ENCODE results near the gene TRIM61.
"Not testable (repeated sequence)": the region's sequence is repeated elsewhere in the genome, so short reads cannot be mapped to it uniquely, and the experiment has no call there.

Gene TRIM61

DNA sequence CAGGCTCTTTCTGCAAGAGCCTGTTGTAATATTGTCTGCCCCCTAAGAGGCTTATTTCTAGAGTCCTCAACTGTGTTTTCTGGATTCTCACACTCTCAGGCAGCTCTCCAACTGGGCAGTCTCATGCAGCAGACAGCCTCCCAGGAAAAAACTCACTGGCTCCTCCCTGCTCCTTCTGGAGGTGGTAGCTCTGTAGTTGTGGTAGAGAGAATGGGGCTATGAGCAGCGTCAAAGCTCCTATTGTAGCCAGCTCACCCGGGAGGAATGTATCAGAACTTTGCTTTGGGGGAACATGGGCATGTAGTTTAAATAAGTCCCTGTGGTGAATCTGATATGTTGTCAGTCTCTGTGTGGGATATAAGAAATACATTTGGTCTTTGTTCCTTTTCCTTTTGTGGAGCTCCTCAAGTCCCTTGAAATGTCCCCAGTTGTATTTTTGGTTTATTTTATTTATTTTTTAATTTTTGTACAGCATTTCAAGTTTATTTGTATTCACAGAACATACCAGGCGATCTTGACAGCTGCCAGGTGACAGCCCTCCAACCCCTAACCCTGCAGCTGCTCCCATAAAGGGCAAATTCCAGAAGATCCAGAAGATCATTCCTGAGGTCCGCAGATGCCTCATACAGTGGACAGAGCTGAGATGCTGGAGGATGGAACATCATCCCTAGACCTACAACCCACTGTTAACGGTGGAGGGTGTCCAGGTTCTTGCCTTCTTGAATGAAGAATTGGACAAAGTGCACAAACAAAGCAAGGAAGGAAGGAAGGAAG is 45.7 kb downstream of the TRIM61 start:
- Histone ChIP-seq H3K27me3 (ENCODE audit: control insufficient read depth, insufficient read depth, low read length) (no peaks in the 10 kb centered on the region), H3K9ac (ENCODE audit: low read length) (no peak overlapping the region), H3K4me3 (ENCODE audit: low read length) (no peak overlapping the region), H3K9me3 (ENCODE audit: control insufficient read depth, low read length) (no peaks in the 10 kb centered on the region), H3K36me3 (ENCODE audit: control insufficient read depth, insufficient read depth, low read length) (no peaks in the 10 kb centered on the region), H3K4me1 (ENCODE audit: control insufficient read depth, insufficient read depth, low read length) (no peaks in the 10 kb centered on the region)

DNA sequence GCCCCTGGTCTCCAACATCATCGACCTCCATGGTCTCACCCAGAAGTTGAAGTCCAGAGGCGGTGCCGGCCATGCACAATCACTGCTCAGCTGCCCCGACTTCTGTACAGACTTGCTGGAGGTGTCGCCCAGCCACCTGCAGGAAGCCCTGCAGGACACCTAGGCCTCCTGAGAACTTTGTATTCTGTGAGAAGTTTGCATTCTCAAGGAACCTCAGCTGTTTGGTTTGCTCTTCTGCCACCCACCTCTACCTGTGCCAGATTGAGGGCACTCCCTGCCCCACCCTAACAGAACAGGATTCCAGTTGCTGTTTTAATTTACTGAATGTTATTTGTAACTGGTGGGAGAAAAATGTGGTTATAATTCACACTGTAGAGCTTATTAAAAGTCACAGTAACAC is 46.8 kb downstream of the TRIM61 start:
- Histone ChIP-seq H3K27me3 (ENCODE audit: control insufficient read depth, insufficient read depth, low read length) (no peaks in the 10 kb centered on the region), H3K4me1 (ENCODE audit: control insufficient read depth, insufficient read depth, low read length) (no peaks in the 10 kb centered on the region), H3K9ac (ENCODE audit: low read length) (no peak overlapping the region), H3K36me3 (ENCODE audit: control insufficient read depth, insufficient read depth, low read length) (no peaks in the 10 kb centered on the region), H3K9me3 (ENCODE audit: control insufficient read depth, low read length) (no peaks in the 10 kb centered on the region), H3K4me3 (ENCODE audit: low read length) (no peak overlapping the region)

DNA sequence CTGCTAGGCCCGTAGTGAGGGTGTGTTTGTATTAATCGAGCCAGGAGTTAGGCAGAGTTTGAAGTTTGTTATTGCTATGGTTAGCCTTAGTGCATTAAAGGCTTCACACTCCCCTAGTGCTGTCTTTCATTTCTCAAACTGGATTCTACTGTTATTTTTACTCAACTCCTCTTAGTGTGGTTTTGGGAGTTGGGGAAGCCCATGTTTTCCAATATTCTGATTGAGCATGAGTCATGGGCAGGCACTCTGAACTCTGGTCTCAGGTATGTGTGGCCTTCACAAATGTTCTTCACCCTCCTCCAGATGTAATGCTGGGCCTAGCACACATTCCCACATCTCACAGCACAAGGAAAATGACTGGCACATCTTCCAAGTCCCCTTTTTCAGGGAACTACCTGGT is 50.4 kb downstream of the TRIM61 start:
- H3K4me1 ChIP-seq (ENCODE audit: control insufficient read depth, insufficient read depth, low read length); H3K36me3 ChIP-seq (ENCODE audit: control insufficient read depth, insufficient read depth, low read length); H3K4me3 ChIP-seq (ENCODE audit: low read length); H3K9me3 ChIP-seq (ENCODE audit: control insufficient read depth, low read length); H3K9ac ChIP-seq (ENCODE audit: low read length); H3K27me3 ChIP-seq (ENCODE audit: control insufficient read depth, insufficient read depth, low read length): not testable (repeated sequence)

DNA sequence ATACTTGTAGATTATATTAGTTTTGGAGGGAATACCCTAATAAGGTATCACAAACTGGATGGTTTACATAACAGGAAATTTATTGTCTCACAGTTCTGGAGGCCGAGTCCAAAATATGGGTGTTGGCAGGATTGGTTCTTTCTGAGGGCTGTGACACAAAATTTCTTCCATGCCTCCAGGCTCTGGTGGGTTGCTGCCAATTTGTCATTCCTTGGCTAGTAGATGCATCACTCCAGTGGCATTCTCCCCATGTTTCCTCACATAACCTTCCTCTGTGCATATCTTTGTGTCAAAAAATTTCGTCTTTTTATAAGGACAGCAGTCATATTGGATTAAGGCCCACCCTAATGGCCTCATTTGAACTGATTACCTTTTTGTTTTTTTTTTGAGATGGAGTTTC is 51.2 kb downstream of the TRIM61 start:
- H3K27me3 ChIP-seq (ENCODE audit: control insufficient read depth, insufficient read depth, low read length), result no peaks in the 10 kb centered on the region
- no peaks in the 10 kb centered on the region for H3K9me3 ChIP-seq (ENCODE audit: control insufficient read depth, low read length)
- H3K36me3 ChIP-seq (ENCODE audit: control insufficient read depth, insufficient read depth, low read length), result no peaks in the 10 kb centered on the region
- H3K4me1 ChIP-seq (ENCODE audit: control insufficient read depth, insufficient read depth, low read length), result no peaks in the 10 kb centered on the region
- H3K4me3 ChIP-seq (ENCODE audit: low read length), result no peak overlapping the region
- no peak overlapping the region for H3K9ac ChIP-seq (ENCODE audit: low read length)

DNA sequence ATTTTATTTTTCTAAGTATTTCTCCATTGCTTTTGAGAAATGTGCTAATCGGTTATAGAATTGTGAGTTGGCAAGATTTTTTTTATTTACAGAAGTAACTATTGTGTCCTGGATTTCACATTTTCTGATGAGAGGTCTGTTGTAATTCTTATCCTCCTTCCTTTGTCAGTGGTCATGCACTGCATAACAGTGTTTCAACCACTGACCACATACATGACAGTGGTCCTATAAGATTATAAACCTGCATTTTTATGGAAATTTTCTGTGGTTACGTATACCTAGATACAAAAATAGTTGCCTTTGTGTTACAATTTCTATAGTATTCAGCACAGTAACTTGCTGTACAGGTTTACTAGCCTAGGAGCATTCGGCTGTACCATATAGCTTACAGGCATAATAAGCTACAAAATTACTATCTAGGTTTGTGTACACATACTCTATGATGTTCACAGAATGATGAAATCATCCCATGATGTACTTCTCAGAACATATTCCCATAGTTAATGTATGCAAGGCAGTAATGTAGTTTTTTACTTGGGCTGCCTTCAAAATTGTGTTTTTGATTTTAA is 52.7 kb downstream of the TRIM61 start:
- H3K36me3 ChIP-seq (ENCODE audit: control insufficient read depth, insufficient read depth, low read length), result no peaks in the 10 kb centered on the region
- H3K9ac ChIP-seq (ENCODE audit: low read length), result no peak overlapping the region
- H3K27me3 ChIP-seq (ENCODE audit: control insufficient read depth, insufficient read depth, low read length), result no peaks in the 10 kb centered on the region

DNA sequence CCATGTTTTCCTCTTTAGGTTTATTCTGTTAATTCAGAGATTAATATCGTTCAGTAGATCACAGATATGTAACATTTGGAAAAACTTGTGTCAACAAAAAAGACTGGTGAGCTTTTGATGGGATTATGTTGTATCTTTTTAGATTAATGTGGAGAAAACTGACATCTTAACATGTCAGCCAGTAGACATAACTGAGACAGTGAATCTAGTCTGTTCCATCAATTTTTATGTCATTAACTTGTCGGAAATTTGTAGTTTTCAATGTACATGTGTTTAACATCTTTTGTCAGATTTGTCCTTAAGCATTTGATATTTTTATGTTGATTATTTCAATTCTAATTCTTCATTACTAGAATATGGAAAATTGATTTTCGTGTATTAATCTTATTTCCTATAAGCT is 58.5 kb downstream of the TRIM61 start:
- Histone ChIP-seq H3K36me3 (ENCODE audit: control insufficient read depth, insufficient read depth, low read length) (no peaks in the 10 kb centered on the region), H3K9ac (ENCODE audit: low read length) (no peak overlapping the region), H3K4me3 (ENCODE audit: low read length) (no peak overlapping the region), H3K4me1 (ENCODE audit: control insufficient read depth, insufficient read depth, low read length) (no peaks in the 10 kb centered on the region), H3K27me3 (ENCODE audit: control insufficient read depth, insufficient read depth, low read length) (no peaks in the 10 kb centered on the region), H3K9me3 (ENCODE audit: control insufficient read depth, low read length) (no peaks in the 10 kb centered on the region)

More for the DNA sequence above, 52.7 kb downstream of the TRIM61 start:
- no peaks in the 10 kb centered on the region for H3K9me3 ChIP-seq (ENCODE audit: control insufficient read depth, low read length)
- H3K4me1 ChIP-seq (ENCODE audit: control insufficient read depth, insufficient read depth, low read length), result no peaks in the 10 kb centered on the region
- H3K4me3 ChIP-seq (ENCODE audit: low read length), result no peak overlapping the region

Data from mucosa of stomach (tissue), 1 donor.